ENCODE data around the gene XIRP1. TPM values are rescaled to one million over a fixed set of nuclear protein-coding genes. Genes with fewer than 3 reads are reported as not detected.

Gene XIRP1
- total RNA-seq, 1 donor from 2014 or later: 0.72 TPM

- no peak for DNase-seq (ENCODE audit: low spot score)
These were observed 24.1 kb downstream of the XIRP1 start for GRCh38 chr3:39168156-39168780.

DNA sequence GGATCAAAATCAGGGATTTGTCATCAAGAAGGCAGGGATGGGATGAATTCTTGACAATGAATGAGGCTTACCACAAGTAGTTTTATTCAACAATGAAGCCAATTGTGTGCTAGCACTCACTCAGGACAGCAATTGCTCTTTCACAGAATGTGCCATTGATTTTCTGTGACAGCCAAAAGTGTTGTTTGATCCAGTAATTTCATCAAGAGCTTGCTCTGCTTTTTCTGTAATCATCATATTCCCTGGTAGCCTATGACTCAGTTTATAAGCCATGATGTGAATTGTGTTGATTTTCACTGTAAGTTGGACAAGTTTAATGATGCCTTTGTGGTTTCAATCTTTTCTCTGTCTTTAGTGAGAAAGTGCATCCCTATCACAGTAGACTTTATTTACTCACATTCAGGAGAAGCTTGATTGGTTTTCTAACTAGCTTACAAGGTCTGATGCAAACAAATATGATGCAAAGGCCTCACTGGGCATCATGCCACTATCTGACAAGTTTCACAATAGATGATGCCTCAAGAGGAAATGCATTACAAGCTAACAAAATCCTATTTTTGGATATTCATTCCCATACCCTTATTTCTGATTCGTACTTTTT lies 25.4 kb downstream of the XIRP1 start:
- peak; percentile 56 for DNase-seq (ENCODE audit: low spot score)

GRCh38 chr3:39166134-39166710 lies 26.2 kb downstream of the XIRP1 start:
- DNase-seq (ENCODE audit: low spot score): peak; percentile 87

DNA sequence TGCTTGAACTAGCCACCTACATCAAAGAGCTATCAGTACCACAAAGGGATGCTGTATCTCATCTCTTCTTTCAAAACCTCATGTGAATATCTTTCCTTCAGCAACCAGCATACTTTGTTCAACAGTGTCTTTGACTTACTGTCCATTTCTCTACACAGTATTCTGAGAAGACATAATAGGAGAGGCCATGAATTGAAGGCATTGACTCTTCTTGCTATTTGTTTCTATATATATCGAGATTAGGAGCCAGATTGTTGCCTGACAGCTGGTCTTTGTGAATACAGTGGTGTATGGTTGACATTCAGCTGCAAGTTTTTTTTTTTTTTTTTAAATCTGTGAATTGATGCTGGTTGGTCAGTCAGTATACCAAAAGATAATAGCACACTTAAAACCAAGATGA lies 26.9 kb downstream of the XIRP1 start:
- no peak for DNase-seq (ENCODE audit: low spot score)

- DNase-seq (ENCODE audit: low spot score): no peak
These were observed 28.0 kb downstream of the XIRP1 start for GRCh38 chr3:39164414-39164813.

DNA sequence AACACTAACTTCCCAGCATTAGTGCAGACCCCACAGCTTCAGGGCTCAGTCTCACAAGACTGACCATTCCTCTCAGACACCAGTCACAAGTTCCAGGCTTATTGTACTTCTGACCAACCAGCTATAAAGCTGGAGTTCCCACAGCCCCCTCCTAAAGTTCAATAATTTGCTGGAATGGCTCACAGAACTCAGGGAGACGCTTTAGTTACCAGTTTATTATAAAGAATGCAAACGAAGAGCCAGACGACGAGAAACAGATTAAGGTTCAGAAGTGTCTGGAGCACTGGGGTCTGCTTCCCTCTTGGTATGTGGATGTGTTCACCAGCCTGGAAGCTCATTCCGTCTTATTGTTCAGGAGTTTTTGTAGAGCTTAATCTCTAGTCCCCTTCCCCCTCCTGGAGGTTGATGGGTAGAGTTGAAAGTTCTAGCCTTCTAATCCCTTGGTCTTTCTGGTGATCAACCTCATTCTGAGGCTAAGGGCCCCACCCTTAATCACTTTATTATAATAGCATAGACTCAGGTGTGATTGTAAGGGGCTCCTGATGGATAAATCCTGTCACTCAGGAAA lies 34.2 kb downstream of the XIRP1 start:
- no peak for DNase-seq (ENCODE audit: low spot score)

- no peak for DNase-seq (ENCODE audit: low spot score)
These were observed 35.0 kb downstream of the XIRP1 start for GRCh38 chr3:39157359-39157758.

GRCh38 chr3:39156421-39156820 lies 36.0 kb downstream of the XIRP1 start:
- no peak for DNase-seq (ENCODE audit: low spot score)

DNA sequence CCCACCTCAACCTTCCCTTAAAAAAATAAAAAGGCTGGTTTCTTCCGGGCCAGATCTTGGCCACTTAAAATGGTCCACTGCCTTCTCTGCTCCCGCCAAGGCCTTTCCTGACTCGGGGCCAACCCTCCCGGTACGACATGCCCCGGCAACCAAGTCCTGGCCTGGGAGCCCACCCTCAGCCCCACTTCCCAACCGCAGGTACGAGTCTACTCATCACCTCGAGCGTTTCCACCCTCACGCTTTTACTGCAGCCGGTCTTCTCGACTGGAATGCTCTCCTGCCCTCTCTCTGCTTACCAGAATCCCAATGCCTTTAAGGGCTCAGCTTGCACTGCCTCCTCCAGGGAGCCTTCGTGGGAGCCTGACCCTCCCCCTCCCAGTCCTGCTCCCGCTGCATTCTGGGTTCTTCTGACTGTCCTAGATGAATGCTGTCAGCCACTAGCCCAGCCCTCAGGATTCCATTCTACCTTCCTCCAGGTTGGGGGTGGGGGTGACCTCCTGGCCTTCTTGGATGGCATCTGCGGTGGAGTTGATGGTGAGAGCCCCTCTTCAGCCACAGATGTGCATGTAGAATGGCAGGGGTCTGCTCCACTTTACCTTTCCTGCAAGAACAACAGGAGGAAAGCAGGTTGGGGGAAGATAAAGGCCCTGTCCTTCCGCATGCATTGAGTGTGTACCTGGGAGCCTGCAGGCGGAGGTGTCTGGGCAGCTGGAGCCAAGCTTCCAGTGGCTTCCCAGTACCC lies 37.9 kb downstream of the XIRP1 start:
- no peak for DNase-seq (ENCODE audit: low spot score)

DNA sequence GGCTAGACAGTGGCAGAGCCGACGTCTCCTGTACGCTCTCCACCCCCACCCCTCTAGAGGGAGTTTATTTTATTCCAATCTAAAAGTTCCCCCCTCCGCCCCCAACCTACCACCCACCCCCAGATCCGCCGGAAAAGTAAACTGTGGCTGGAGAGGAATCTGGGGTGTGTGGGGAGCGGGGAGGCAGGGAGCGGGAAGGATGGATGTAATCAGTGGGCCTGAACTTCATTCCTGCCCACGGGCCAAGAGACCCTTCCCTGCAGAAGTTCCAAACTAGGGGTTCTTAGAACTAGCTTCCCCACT lies 38.5 kb downstream of the XIRP1 start:
- no peak for DNase-seq (ENCODE audit: low spot score)

DNA sequence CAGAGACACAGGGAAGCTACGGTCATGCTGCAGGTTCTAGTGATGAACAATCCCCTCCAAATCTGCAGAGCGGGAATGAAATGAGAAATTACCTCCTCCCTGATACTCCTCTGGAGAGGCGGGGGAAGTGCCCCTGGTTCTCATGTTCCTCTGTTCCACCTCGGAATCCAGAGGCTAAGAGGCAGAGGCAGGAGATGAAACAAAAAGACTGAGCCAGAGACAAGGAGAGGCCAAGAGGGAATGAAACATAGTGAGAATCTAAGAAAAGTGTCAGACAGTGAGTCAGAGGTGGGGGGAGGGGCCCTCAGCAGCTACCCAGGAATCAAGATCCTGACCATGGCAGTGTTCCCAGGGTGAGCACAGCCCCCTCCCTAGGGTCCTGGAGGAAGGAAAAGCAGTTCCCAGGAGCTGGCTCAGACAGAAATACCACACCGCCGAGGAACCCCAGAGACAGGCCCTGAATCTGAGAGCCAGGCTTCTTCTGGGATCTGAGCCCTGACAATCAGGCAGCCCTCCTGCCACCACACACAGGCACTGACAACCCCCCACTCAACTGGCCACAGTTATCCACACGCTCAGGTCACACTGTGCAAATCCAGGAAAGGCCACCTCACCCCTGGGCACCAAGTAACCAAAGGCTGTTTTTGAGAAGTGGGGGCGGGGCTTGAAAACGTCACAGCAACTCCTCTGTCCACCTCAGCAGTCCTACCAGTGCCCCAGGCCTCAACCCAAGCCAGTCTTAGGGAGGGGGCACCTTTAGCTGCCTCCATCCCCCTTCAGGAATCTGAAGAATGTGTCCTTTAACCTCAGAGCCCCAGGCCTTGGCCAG lies 41.4 kb downstream of the XIRP1 start:
- peak; percentile 99 for DNase-seq (ENCODE audit: low spot score)

GRCh38 chr3:39150148-39150802 lies 42.1 kb downstream of the XIRP1 start:
- no peak for DNase-seq (ENCODE audit: low spot score)

DNA sequence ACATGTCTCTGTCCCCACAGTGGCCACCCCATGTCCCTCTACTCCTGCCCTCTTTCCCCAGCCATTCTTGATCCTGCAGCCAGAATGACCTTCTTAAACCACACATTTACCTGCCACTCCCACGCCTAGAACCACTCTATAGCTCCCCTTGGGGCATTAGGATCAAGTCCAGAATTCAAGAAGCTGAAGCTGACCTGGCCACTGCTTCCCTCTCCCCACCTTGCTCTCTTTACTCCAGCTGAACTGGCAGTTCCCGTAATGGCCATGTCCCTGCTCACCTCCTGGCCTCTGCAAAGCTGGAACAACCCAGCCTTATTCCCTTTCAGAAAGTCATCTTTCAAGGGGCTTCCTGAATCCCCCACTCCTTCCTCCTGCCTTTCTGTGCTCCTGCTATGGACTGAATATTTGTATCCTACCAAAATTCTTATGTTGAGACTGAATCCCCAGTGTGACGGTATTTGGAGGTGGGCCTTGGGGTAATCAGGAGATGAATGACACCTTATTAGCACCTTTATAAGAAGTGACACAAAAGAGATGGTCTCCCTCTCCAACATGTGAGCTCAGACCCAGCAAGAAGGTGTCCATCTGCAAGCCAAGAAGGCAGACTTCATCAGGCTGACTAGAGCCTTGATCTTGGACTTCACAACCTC lies 42.8 kb downstream of the XIRP1 start:
- DNase-seq (ENCODE audit: low spot score): no peak

DNA sequence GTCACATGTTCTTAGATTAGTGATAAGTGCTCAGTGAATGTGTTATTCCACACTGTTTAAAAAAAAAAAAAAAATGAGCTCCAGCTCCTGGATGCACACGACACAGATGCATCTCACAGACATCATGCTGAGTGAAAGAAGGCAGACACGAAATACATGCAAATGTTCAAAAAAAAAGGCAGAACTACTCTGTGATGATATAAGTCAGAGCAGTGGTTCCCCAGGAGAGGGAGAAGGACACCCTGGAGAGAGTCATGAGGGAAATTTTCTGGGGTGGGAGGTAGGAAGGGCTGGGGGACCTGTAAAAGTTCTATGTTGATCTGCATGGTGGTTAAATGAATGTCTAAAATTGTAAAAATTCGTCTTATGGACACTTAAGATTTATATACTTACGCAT lies 43.3 kb downstream of the XIRP1 start:
- DNase-seq (ENCODE audit: low spot score): no peak

DNA sequence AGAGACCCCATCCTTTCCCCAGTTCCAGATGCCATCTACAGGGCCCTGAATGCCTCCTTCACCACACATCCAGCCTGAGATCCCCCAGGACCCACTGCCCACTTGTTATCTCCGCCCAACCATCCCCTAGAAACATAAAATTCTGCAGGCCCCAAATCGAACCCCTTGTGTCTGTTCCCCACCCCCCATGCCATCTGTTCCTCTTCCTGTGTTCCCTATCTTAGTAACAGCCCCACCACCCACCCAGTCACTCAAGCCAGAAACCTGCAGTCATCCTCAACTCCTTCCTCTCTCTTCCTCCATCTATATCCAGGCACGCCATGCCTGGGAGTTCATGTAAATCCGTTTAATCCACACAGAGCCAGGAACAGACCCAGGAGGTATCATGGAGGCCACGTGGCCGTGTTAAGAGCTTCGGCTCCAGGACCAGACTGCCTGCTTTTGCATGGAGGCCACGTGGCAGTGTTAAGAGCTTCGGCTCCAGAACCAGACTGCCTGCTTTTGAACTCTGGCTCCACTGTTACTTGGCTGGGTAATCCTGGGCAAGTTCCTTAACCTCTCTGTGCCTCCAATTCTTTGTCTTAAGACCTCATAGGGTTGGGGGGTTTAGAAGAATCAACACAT lies 43.8 kb downstream of the XIRP1 start:
- DNase-seq (ENCODE audit: low spot score): peak; percentile 97

DNA sequence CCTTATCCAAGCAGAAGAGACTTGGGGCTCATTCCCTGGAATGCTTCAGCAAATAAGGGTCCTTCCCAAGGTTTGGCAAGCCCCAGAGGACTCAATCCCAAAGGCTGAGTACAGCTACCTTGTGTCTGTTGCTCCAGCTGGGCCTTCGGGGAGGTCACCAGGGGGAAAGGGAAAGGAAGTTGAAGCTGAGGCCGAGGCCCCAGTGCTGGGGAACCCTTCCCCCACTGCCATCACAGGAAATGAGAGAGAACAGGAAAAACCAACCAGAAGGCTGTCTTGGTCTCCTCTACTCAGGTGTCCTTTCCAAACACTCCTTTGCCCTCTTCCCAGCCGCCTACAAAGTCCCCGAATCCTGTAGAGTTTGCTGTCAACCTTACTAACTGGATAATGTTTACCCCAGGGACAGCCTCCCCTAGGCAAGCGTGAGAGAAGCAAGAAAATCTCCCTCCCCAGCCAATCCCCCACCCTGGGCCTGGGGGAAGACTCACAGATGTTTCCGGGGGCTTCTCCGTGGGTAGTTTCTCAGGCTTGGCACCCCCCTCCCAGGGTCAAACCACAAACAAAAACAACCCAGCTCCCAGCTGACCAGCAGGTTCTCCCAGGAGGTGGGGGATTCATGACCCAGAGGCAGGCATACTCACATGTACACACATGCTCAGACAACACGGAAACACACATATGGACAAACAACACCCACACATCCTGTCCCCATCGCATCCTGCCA lies 44.5 kb downstream of the XIRP1 start:
- DNase-seq (ENCODE audit: low spot score): peak; percentile 69

GRCh38 chr3:39146611-39147591 lies 45.5 kb downstream of the XIRP1 start:
- peak; percentile 97 for DNase-seq (ENCODE audit: low spot score)

DNA sequence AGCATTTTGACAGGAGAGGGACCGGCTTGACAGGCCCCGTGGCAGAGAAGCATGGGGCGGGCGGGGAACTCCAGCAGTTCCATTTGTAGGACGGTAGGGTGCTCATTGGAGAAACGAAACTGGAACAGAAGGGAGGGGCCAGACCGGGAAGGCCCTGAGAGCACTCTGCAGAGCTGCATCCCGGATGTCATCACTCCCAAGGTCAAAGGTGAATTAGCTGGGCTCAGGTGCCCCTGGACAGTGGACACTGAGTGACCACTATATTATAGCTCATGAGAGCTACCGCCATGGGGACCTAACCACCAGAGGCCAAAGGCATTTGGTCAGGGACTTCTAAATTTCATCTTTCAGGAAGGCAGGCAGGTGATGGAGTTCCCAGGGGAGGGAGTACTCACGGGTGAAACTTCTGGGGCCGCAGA lies 46.3 kb downstream of the XIRP1 start:
- no peak for DNase-seq (ENCODE audit: low spot score)
